Caco-2 (cell line): Measurements from ENCODE around the gene HECTD1. TPM values are rescaled to one million over a fixed set of nuclear protein-coding genes. Genes with fewer than 3 reads are reported as not detected.

ENCODE experiments used
- BruUV-seq: library from RNA; stranded (reverse); fragments of 400-500 nt; replicated peaks from 2 replicates; lab custom pipeline; 2021; lab: Mats Ljungman, UMichigan
- CTCF ChIA-PET: fragments of 300-600 bp; sonication (Branson Sonifier 250); formaldehyde crosslinking; loops from one replicate; lab custom pipeline; 2022; ENCODE audit warnings: antibody characterized with exemption; lab: Charles Lee
- POLR2A ChIA-PET: fragments of 300-600 bp; sonication (Branson Sonifier 250); formaldehyde crosslinking; loops from one replicate; lab custom pipeline; 2022; ENCODE audit warnings: antibody characterized with exemption; lab: Charles Lee
- DNase-seq, 2 experiments: peaks; one replicate each; pipeline versions ENCODE4 v3.0.0 to v3.0.0-alpha.2; 2020 to 2022
- H3K27me3 ChIP-seq: replicated peaks from 2 replicates; pipeline ENCODE4 v1.6.0; 2011; ENCODE audit warnings: low read length; ENCODE audit not compliant: control insufficient read depth, insufficient read depth
- H3K36me3 ChIP-seq: 2 replicates; pipeline ENCODE4 v1.5.1; 2011; ENCODE audit warnings: low read length; ENCODE audit not compliant: control insufficient read depth, insufficient read depth
- H3K4me1 ChIP-seq: fragments of 250-450 bp; sonication (Bioruptor Pico); 2 replicates; pipeline ENCODE4 v1.5.1; 2020; ENCODE audit warnings: mild to moderate bottlenecking
- H3K4me3 ChIP-seq: 2 replicates; pipeline ENCODE4 v1.5.1; 2011; ENCODE audit warnings: low read depth, mild to moderate bottlenecking, control low read depth, low read length
- H3K9me3 ChIP-seq: fragments of 250-450 bp; sonication (Bioruptor Pico); 2 replicates; pipeline ENCODE4 v1.5.1; 2020; ENCODE audit warnings: mild to moderate bottlenecking, moderate library complexity
- H3K27ac Mint-ChIP-seq: one replicate; pipeline ENCODE4 v1.8.0; 2022; ENCODE audit warnings: mixed read lengths; ENCODE audit not compliant: unreplicated experiment
- H3K27me3 Mint-ChIP-seq: one replicate; pipeline ENCODE4 v1.8.0; 2022; ENCODE audit warnings: mixed read lengths; ENCODE audit not compliant: insufficient read depth, unreplicated experiment
- H3K36me3 Mint-ChIP-seq: one replicate; pipeline ENCODE4 v1.8.0; 2022; ENCODE audit warnings: mild to moderate bottlenecking, mixed read lengths; ENCODE audit not compliant: insufficient read depth, unreplicated experiment
- H3K4me1 Mint-ChIP-seq: one replicate; pipeline ENCODE4 v1.8.0; 2022; ENCODE audit warnings: low read depth, mixed read lengths; ENCODE audit not compliant: unreplicated experiment
- H3K4me3 Mint-ChIP-seq: one replicate; pipeline ENCODE4 v1.8.0; 2022; ENCODE audit warnings: mild to moderate bottlenecking, moderate library complexity, mixed read lengths; ENCODE audit not compliant: unreplicated experiment
- H3K9me3 Mint-ChIP-seq: one replicate; pipeline ENCODE4 v1.8.0; 2022; ENCODE audit warnings: mixed read lengths; ENCODE audit not compliant: unreplicated experiment
- intact Hi-C: fragments of 100-400 bp; cut with micrococcal nuclease; formaldehyde crosslinking; loops from one replicate; pipeline ENCODE4 v1.10.0; 2022; ENCODE audit not compliant: unreplicated experiment
- total RNA-seq: library from RNA; stranded (reverse); gene quantifications from 2 replicates; pipeline ENCODE4 v1.2.3, GENCODE V29; 2022
- TF ChIP-seq, protein P1 (sequence below), 2 experiments: fragments of 200-600 bp in 1 of 2; IDR thresholded peaks; 1 replicate in 1 of 2; 2 replicates in 1 of 2; pipeline versions ENCODE4 v1.5.1 to v1.8.0; 2011 to 2022; ENCODE audit warnings: antibody characterized with exemption in 1 of 2, control low read depth in 1 of 2, inconsistent platforms in 1 of 2, low read depth in 1 of 2, low read length in 1 of 2, mild to moderate bottlenecking in 1 of 2, moderate library complexity in 1 of 2; ENCODE audit not compliant: insufficient read depth in 1 of 2, severe bottlenecking in 1 of 2, unreplicated experiment in 1 of 2

HECTD1 gene
- total RNA-seq, 1 experiment from 2014 or later: 146 TPM

DNA sequence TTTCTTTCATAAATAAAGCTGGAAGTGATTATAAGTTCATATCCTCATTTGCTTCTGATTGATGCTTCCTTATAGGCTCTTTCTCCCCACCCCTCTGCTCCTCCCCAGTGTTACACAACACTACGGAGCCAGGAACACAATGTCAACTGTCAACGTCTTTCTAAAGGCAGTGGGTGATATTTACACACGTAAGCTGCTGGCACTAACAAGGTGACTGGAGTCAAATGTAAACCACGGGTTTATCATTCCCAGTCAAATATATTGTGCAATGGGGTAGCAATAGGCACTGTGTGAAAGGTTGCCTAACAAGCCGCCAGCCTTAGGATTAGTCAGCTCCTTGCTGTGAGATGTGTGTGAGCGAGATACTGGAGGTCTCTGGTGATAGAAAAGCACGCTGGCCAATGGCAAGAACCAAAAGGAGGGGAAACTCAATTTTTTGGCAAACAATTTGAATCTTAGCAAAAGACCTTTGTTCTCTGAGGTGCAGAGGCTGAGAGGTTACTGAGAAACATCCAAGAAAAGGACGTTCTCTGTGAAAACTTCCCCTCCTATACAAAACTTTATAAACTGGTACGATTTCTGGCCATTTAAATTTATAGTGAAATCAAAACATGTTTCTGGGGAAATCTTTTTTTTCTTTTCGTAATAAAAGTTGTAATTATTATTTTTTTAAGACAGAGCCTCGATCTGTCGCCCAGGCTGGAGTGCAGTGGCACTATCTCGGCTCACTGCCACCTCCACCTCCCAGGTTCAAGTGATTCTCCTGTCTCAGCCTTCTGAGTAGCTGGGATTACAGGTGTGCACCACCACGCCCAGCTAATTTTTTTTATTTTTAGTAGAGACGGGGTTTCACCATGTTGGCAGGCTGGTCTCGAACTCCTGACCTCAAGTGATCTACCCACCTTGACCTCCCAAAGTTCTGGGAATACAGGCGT is 22.3 kb upstream of the HECTD1 start:
- no peaks in the 10 kb centered on the region for H3K36me3 ChIP-seq
- H3K36me3 Mint-ChIP-seq: no peaks in the 10 kb centered on the region
- H3K4me1 ChIP-seq: peaks cover 20% of the 10 kb centered on the region
- peak overlapping the region; percentile 72 for H3K27ac Mint-ChIP-seq
- no peaks in the 10 kb centered on the region; the same call in 1 of the 2 replicates for H3K9me3 ChIP-seq
- ChIA-PET POLR2A (interaction anchor here (1.1 to 1.8 kb wide), 2 partner anchors 22 to 28 kb away, joined by 5 to 6 read pairs; partner anchors contain the start of gene HECTD1), CTCF (interaction anchor here (0.6 to 1.5 kb wide), 4 partner anchors 22 to 191 kb away, joined by 3 to 11 read pairs (median 6); partner anchors contain the start of genes HEATR5A and HECTD1)
- H3K4me3 ChIP-seq: no peak overlapping the region
- TF ChIP-seq, protein P1, sequence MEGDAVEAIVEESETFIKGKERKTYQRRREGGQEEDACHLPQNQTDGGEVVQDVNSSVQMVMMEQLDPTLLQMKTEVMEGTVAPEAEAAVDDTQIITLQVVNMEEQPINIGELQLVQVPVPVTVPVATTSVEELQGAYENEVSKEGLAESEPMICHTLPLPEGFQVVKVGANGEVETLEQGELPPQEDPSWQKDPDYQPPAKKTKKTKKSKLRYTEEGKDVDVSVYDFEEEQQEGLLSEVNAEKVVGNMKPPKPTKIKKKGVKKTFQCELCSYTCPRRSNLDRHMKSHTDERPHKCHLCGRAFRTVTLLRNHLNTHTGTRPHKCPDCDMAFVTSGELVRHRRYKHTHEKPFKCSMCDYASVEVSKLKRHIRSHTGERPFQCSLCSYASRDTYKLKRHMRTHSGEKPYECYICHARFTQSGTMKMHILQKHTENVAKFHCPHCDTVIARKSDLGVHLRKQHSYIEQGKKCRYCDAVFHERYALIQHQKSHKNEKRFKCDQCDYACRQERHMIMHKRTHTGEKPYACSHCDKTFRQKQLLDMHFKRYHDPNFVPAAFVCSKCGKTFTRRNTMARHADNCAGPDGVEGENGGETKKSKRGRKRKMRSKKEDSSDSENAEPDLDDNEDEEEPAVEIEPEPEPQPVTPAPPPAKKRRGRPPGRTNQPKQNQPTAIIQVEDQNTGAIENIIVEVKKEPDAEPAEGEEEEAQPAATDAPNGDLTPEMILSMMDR (IDR thresholded peaks at IDR 0.05; ENCODE audit: insufficient read depth in 1 of 2, low read depth in 1 of 2, low read length in 1 of 2, severe bottlenecking in 1 of 2, unreplicated experiment in 1 of 2): no peak
- DNase-seq: peak; percentile 93 to 95
- H3K27me3 Mint-ChIP-seq: no peaks in the 10 kb centered on the region
- H3K27me3 ChIP-seq: no peaks in the 10 kb centered on the region
- no peaks in the 10 kb centered on the region for H3K9me3 Mint-ChIP-seq
- peak overlapping the region; percentile 62 for H3K4me3 Mint-ChIP-seq
- H3K4me1 Mint-ChIP-seq: no peaks in the 10 kb centered on the region
- TSS peak; percentile 99 for BruUV-seq
- intact Hi-C loops: loop anchor here (1.0 kb wide), 4 partner anchors 22 to 50 kb away; no protein-coding TSS in a partner anchor

DNA sequence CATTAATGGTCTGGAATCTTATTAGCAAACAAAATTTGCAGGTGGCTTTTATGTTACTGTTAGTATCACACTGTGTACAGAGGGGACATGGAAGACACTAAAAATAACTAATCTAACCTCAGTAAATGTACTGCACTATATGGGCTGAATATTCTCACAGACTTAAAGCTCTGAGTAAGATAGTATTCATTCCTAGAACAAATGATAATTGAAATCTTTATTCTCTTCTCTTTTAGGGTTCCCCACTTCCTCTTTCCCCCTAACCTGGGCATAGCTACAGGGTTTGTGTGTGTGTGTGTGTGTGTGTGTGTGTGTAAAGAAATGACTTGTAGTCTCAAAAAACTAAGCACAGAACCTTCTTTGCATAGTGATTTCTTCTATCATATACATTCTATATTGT is 21.4 kb upstream of the HECTD1 start:
- Mint-ChIP-seq H3K27ac (peak overlapping the region; percentile 72), H3K36me3 (no peaks in the 10 kb centered on the region), H3K27me3 (no peaks in the 10 kb centered on the region), H3K4me3 (no peak overlapping the region), H3K4me1 (no peaks in the 10 kb centered on the region), H3K9me3 (no peaks in the 10 kb centered on the region)
- Histone ChIP-seq H3K27me3 (no peaks in the 10 kb centered on the region), H3K9me3 (no peaks in the 10 kb centered on the region; the same call in 1 of the 2 replicates), H3K4me1 (peaks cover 20% of the 10 kb centered on the region), H3K4me3 (no peak overlapping the region), H3K36me3 (no peaks in the 10 kb centered on the region)
- TF ChIP-seq, protein P1 (IDR thresholded peaks at IDR 0.05; ENCODE audit: insufficient read depth in 1 of 2, low read depth in 1 of 2, low read length in 1 of 2, severe bottlenecking in 1 of 2, unreplicated experiment in 1 of 2): no peak
- DNase-seq: no peak
- intact Hi-C loops: loop anchor here (1.0 kb wide), 4 partner anchors 21 to 51 kb away; no protein-coding TSS in a partner anchor
- CTCF ChIA-PET: interaction anchor here (0.6 to 1.5 kb wide), 4 partner anchors 21 to 191 kb away, joined by 3 to 11 read pairs (median 6); partner anchors contain the start of genes HEATR5A and HECTD1
- no TSS peak for BruUV-seq
- POLR2A ChIA-PET: interaction anchor here (1.1 to 1.8 kb wide), 2 partner anchors 21 to 29 kb away, joined by 5 to 6 read pairs; partner anchors contain the start of gene HECTD1

DNA sequence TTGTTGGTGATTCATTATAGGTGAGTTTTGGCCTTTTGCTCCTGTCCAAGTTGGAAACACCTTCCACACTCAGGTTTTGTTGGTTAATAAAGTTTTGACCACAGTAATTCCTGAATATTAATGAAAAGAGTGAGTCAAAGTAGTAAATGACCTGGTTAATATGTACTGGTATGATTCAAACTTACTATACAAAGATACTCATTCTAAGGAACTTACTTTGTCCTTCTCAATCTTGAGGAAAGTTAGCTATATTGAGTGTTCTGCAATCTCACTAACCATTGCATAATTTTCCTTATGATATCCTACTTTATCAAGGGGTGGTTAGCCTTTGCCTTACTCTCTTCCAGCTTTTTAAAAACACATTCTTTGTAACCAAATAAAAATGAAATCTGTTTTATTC is 20.9 kb upstream of the HECTD1 start:
- H3K27ac Mint-ChIP-seq: no peak overlapping the region
- Histone ChIP-seq H3K9me3 (no peaks in the 10 kb centered on the region; the same call in 1 of the 2 replicates), H3K4me3 (no peak overlapping the region), H3K4me1 (peaks cover 20% of the 10 kb centered on the region), H3K36me3 (no peaks in the 10 kb centered on the region), H3K27me3 (no peaks in the 10 kb centered on the region)
- intact Hi-C loops: no loop called here
- no peaks in the 10 kb centered on the region for H3K27me3 Mint-ChIP-seq
- no TSS peak for BruUV-seq
- TF ChIP-seq, protein P1 (IDR thresholded peaks at IDR 0.05; ENCODE audit: insufficient read depth in 1 of 2, low read depth in 1 of 2, low read length in 1 of 2, severe bottlenecking in 1 of 2, unreplicated experiment in 1 of 2): no peak
- no peaks in the 10 kb centered on the region for H3K4me1 Mint-ChIP-seq
- POLR2A ChIA-PET: interaction anchor here (0.5 kb wide), 1 partner anchor 14 kb away, joined by 4 read pairs; no protein-coding TSS in a partner anchor
- H3K9me3 Mint-ChIP-seq: no peaks in the 10 kb centered on the region
- CTCF ChIA-PET: interaction anchor here (0.6 kb wide), 1 partner anchor 34 kb away, joined by 4 read pairs; no protein-coding TSS in a partner anchor
- H3K36me3 Mint-ChIP-seq: no peaks in the 10 kb centered on the region
- H3K4me3 Mint-ChIP-seq: no peak overlapping the region
- DNase-seq: no peak
